Right cardiac atrium (tissue), 5 donors: ENCODE measurements around the gene ZBTB25. TPM values are rescaled to one million over a fixed set of nuclear protein-coding genes. Genes with fewer than 3 reads are reported as not detected.
A peak's percentile ranks its signal among the peaks of the same experiment; 100 is the strongest.

Experiments
- ATAC-seq, 2 donors: fragments of 200-7000 bp; cut with Tn5 transposase; one replicate each; pipeline versions ENCODE4 v1.8.0 to v1.9.1; 2020; ENCODE audit warnings: moderate library complexity in 2 of 2, mild to moderate bottlenecking in 1 of 2
- DNase-seq, 3 donors: peaks; one replicate each; pipeline ENCODE4 v3.0.0-alpha.2; 2020
- H3K27ac ChIP-seq: one replicate; pipeline ENCODE4 v1.5.1; 2013; ENCODE audit warnings: mild to moderate bottlenecking, low read length, control low read depth, moderate library complexity
- H3K27me3 ChIP-seq: one replicate; pipeline ENCODE4 v1.6.1; 2013; ENCODE audit not compliant: control insufficient read depth, insufficient read depth
- H3K4me1 ChIP-seq: one replicate; pipeline ENCODE4 v1.6.1; 2013; ENCODE audit warnings: low read length; ENCODE audit not compliant: control insufficient read depth, insufficient read depth
- H3K4me3 ChIP-seq: one replicate; pipeline ENCODE4 v1.5.1; 2013; ENCODE audit warnings: low read length, control low read depth
- H3K9me3 ChIP-seq: one replicate; pipeline ENCODE4 v1.6.1; 2013; ENCODE audit warnings: low read length; ENCODE audit not compliant: control insufficient read depth
- WGBS: extraction: QIAGEN DNeasy Blood & Tissue Kit; methylation state at CpG from one replicate; pipeline ENCODE4 v1.1.7; 2013; 5-methylcytosine and 5-hydroxymethylcytosine counted together
- intact Hi-C, 4 donors: fragments of 100-400 bp; cut with DNase I; formaldehyde crosslinking; loops; one replicate each; pipeline versions ENCODE4 v1.11.0 to v1.14.0; 2022 to 2023
- polyA plus RNA-seq: library from polyadenylated mRNA; stranded (reverse); fragments of 200-250 nt; gene quantifications from one replicate; pipeline ENCODE4 v1.2.3, GENCODE V29; 2013
- total RNA-seq, 4 donors: library from RNA; stranded (reverse); fragmentation: NEBNext Ultra II Directional; extraction: Animal tissue kit (Norgen Biotek cat#: 25700); gene quantifications; one replicate each; pipeline ENCODE4 v1.2.1, GENCODE V29; 2021
- donor health status: healthy with polysubstance abuse.
- donor health status: DM: no; HTN: yes; CAD: no.
- donor health status: DM: no; HTN: no; CAD: no.
- donor health status: DM: no; HTN: yes; CAD: no; lungs with severe emphysema.
- donor health status: DM: yes; HTN: yes; CAD: no.

ZBTB25 gene
- total and polyA plus RNA-seq, 5 donors, result 8.0 to 18.4 (median 15.7) TPM

GRCh38 chr14:64502456-64502855 lies 1.2 kb downstream of the ZBTB25 start:
- WGBS, result 58% methylated on average over 6 of the region's 6 CpGs

GRCh38 chr14:64501411-64502171 lies 2.0 kb downstream of the ZBTB25 start:
- H3K4me1 ChIP-seq, result peaks cover 9% of the 10 kb centered on the region
- peak; percentile 36 to 42 for ATAC-seq
- peak overlapping the region; percentile 65 for H3K4me3 ChIP-seq
- H3K27ac ChIP-seq, result peak overlapping the region; percentile 97
- DNase-seq, result peak; percentile 71 to 84 (median 77)
- WGBS, result 35% methylated on average over 8 of the region's 8 CpGs
- H3K9me3 ChIP-seq, result no peaks in the 10 kb centered on the region
- intact Hi-C loops, result loop anchor here in 1 of 4 donors (10.0 kb wide), 1 partner anchor 157 kb away; no protein-coding TSS in a partner anchor
- H3K27me3 ChIP-seq, result no peaks in the 10 kb centered on the region

More at GRCh38 chr14:64502456-64502855, 1.2 kb downstream of the ZBTB25 start:
- Histone ChIP-seq H3K4me3 (peak overlapping the region; percentile 65), H3K27ac (peak overlapping the region; percentile 98), H3K27me3 (no peaks in the 10 kb centered on the region), H3K4me1 (peaks cover 11% of the 10 kb centered on the region), H3K9me3 (no peaks in the 10 kb centered on the region)
- intact Hi-C loops, result loop anchor here in 1 of 4 donors (10.0 kb wide), 1 partner anchor 158 kb away; no protein-coding TSS in a partner anchor
- DNase-seq, result no peak
- no peak for ATAC-seq

GRCh38 chr14:64500088-64500487 lies 3.5 kb downstream of the ZBTB25 start:
- Histone ChIP-seq H3K27me3 (no peaks in the 10 kb centered on the region), H3K27ac (no peak overlapping the region), H3K9me3 (no peaks in the 10 kb centered on the region), H3K4me3 (no peak overlapping the region), H3K4me1 (peaks cover 9% of the 10 kb centered on the region)
- no peak for ATAC-seq
- WGBS, result 96% methylated on average over 1 of the region's 1 CpG
- DNase-seq, result no peak
- intact Hi-C loops, result loop anchor here in 1 of 4 donors (10.0 kb wide), 1 partner anchor 155 kb away; no protein-coding TSS in a partner anchor

GRCh38 chr14:64496764-64497163 lies 6.9 kb downstream of the ZBTB25 start:
- ATAC-seq (no peak), DNase-seq (no peak)
- H3K4me3 ChIP-seq, result no peak overlapping the region
- H3K9me3 ChIP-seq, result no peaks in the 10 kb centered on the region
- intact Hi-C loops, result no loop called here
- H3K27me3 ChIP-seq, result no peaks in the 10 kb centered on the region
- no peak overlapping the region for H3K27ac ChIP-seq
- peaks cover 3% of the 10 kb centered on the region for H3K4me1 ChIP-seq

GRCh38 chr14:64495252-64495651 lies 8.4 kb downstream of the ZBTB25 start:
- H3K27me3 ChIP-seq, result no peaks in the 10 kb centered on the region
- peaks cover 7% of the 10 kb centered on the region for H3K4me1 ChIP-seq
- ATAC-seq (no peak), DNase-seq (no peak)
- H3K4me3 ChIP-seq, result no peak overlapping the region
- no peak overlapping the region for H3K27ac ChIP-seq
- intact Hi-C loops, result no loop called here
- H3K9me3 ChIP-seq, result no peaks in the 10 kb centered on the region

GRCh38 chr14:64493455-64493854 lies 10.2 kb downstream of the ZBTB25 start:
- Histone ChIP-seq H3K27ac (no peak overlapping the region), H3K4me3 (no peak overlapping the region), H3K9me3 (no peaks in the 10 kb centered on the region), H3K27me3 (no peaks in the 10 kb centered on the region), H3K4me1 (peaks cover 7% of the 10 kb centered on the region)
- ATAC-seq (no peak), DNase-seq (no peak)
- intact Hi-C loops, result no loop called here
- WGBS, result 74% methylated on average over 3 of the region's 3 CpGs

- Histone ChIP-seq H3K4me3 (no peak overlapping the region), H3K27ac (no peak overlapping the region), H3K4me1 (peaks cover 7% of the 10 kb centered on the region), H3K9me3 (no peaks in the 10 kb centered on the region), H3K27me3 (no peaks in the 10 kb centered on the region)
- ATAC-seq, result no peak
- DNase-seq, result no peak
- intact Hi-C loops, result no loop called here
- 65% methylated on average over 2 of the region's 2 CpGs for WGBS
Observed at GRCh38 chr14:64491637-64492036, 12.0 kb downstream of the ZBTB25 start.

- H3K27me3 ChIP-seq, result no peaks in the 10 kb centered on the region
- DNase-seq (no peak), ATAC-seq (no peak)
- H3K4me1 ChIP-seq, result peaks cover 7% of the 10 kb centered on the region
- WGBS, result 86% methylated on average over 5 of the region's 5 CpGs
- intact Hi-C loops, result no loop called here
- H3K27ac ChIP-seq, result no peak overlapping the region
- no peaks in the 10 kb centered on the region for H3K9me3 ChIP-seq
- H3K4me3 ChIP-seq, result no peak overlapping the region
Observed at GRCh38 chr14:64488590-64489099, 15.0 kb downstream of the ZBTB25 start.

GRCh38 chr14:64478634-64479250 lies 24.9 kb downstream of the ZBTB25 start:
- intact Hi-C loops, result loop anchor here in 3 of 4 donors (5.0 to 10.0 kb wide), 2 partner anchors 46 to 134 kb away; no protein-coding TSS in a partner anchor
- ATAC-seq (no peak), DNase-seq (no peak)

GRCh38 chr14:64476438-64476837 lies 27.2 kb downstream of the ZBTB25 start:
- 92% methylated on average over 8 of the region's 8 CpGs for WGBS
- no peak for ATAC-seq
- no peak overlapping the region for H3K4me3 ChIP-seq
- intact Hi-C loops, result loop anchor here in 3 of 4 donors (5.0 to 10.0 kb wide), 2 partner anchors 44 to 132 kb away; no protein-coding TSS in a partner anchor
- H3K27me3 ChIP-seq, result no peaks in the 10 kb centered on the region
- no peak for DNase-seq
- no peak overlapping the region for H3K27ac ChIP-seq
- no peaks in the 10 kb centered on the region for H3K9me3 ChIP-seq
- H3K4me1 ChIP-seq, result no peaks in the 10 kb centered on the region

More at GRCh38 chr14:64478634-64479250, 24.9 kb downstream of the ZBTB25 start:
- Histone ChIP-seq H3K4me3 (no peak overlapping the region), H3K4me1 (no peaks in the 10 kb centered on the region), H3K27ac (no peak overlapping the region), H3K9me3 (no peaks in the 10 kb centered on the region), H3K27me3 (no peaks in the 10 kb centered on the region)
